ENCODE measurements around the gene MXI1.
"Not testable (repeated sequence)": the region's sequence is repeated elsewhere in the genome, so short reads cannot be mapped to it uniquely, and the experiment has no call there.

MXI1 gene

DNA sequence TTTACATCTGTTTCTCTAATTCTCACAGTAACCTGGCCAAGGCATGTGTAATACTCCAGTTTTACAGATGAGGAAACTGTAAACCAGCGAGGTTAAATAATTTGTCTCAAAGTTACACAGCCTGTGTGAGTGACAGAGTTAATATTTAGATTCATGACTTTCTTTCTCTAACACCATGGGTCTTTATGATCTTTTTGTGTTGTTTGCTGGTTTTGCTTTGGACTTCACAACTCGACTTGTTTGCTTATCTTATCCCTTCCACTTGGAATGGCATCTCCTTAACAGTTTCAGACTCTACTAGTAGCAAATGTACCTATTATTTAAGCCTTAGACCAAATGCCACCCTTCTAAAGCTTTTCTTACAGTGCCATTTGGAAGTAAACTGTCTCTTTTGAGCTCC is 34.4 kb downstream of the MXI1 start:
- no peak for DNase-seq (ENCODE audit: low spot score)

DNA sequence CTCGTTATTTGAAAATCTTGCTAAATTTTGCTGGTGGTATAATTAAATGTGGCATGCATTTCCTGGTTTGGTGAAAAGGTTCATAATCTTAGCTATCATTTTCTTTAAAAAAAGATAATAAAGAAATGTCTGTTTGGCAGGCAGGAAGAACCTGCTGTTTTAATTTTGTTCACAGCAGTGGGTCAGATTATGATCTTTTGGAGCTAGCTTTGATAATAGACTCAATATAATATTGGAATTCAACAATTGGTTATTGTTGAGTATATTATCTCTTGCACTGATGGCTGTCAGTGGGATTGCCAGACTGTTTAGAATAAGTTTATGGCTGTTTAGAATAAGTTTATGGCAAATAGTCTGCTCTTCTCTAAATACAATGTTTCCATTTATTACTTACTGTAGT is 35.1 kb downstream of the MXI1 start:
- no peak for DNase-seq (ENCODE audit: low spot score)

DNA sequence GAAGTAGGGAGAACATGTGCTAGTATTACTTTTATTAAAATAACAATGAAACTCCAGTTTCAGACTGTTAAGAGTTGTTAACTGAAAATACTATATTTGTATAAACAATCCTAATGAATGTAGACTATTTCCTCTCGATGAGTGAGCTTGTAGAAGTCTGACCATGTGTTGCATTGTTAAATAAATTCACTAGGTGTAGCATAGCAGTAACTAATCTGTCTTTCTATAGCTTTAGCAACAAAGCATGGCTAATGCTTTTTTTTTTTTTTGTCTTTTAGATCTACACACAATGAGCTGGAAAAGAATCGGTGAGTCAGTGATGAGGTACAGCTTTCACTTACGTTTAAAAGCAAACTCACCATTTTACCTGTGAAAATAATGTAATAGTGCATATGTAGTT is 37.1 kb downstream of the MXI1 start:
- DNase-seq (ENCODE audit: low spot score) = no peak

DNA sequence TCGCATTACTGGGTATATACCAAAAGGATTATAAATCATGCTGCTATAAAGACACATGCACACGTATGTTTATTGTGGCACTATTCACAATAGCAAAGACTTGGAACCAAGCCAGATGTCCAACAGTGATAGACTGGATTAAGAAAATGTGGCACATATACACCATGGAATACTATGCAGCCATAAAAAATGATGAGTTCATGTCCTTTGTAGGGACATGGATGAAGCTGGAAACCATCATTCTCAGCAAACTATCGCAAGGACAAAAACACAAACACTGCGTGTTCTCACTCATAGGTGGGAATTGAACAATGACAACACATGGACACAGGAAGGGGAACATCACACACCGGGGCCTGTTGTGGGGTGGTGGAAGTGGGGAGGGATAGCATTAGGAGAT is 40.4 kb downstream of the MXI1 start:
- DNase-seq (ENCODE audit: low spot score) = not testable (repeated sequence)

DNA sequence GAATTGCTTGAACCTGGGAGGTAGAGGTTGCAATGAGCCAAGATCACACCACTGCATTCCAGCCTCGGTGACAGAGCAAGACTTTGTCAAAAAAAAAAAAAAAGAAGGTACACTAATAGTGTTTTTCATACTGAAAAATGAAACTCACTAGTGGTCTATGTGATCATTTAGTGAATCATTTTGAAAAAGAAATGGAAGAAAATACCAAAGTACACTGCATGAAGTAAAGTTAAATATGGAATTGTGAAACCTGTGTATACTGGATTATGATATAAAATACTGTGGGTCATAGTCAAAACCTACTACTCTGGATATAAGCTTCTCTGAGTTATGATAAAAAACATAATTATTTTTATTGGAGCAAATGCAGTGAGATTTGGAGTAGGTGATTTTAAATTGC is 42.1 kb downstream of the MXI1 start:
- DNase-seq (ENCODE audit: low spot score) = peak; percentile 44

DNA sequence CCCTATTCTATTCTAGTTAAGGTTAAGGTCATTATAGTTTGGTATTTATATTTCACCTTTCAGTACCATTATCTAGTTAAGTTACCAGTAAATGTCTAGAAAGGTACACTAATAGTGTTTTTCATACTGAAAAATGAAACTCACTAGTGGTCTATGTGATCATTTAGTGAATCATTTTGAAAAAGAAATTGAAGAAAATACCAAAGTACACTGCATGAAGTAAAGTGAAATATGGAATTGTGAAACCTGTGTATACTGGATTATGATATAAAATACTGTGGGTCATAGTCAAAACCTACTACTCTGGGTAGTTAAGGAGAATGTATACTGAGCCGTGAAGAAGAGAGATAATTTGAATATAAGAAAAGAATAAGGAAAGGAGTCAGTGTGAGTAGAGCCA is 44.0 kb downstream of the MXI1 start:
- DNase-seq (ENCODE audit: low spot score) = peak; percentile 46

DNA sequence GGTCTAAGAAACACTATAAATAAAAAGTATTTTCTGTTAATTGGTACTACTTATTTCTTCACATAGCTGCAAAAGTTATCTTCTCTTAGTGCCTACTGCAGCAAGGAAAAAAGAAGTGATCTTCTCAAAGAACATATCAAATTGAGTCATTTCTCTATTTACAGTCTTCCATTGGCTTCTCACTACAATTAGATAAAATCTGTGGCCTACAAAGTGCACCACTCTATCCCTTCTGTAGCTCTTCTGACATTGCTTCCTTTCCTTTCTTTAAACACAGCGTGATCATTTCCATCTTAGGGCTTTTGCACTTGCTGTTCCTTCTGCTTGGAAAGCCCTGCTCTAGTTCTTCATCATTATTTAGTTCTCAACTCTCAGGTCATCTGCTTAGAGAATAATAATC is 44.7 kb downstream of the MXI1 start:
- peak; percentile 41 for DNase-seq (ENCODE audit: low spot score)

DNA sequence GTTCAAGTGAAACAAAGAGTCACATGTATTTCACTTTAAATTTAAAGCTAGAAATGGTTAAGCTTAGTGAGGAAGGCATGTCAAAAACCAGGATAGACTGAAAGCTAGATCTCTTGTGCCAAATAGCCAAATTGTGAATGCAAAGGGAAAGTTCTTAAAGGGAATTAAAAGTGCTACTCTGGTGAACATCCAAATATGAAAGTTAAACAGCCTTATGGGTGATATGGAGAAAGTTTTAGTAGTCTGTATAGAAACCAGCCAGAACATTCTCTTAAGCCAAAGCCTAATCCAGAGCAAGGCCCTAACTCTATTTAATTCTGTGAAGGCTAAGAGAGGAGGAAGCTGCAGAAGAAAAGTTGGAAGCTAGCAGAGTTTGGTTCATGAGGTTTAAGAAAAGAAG is 47.1 kb downstream of the MXI1 start:
- no peak for DNase-seq (ENCODE audit: low spot score)

DNA sequence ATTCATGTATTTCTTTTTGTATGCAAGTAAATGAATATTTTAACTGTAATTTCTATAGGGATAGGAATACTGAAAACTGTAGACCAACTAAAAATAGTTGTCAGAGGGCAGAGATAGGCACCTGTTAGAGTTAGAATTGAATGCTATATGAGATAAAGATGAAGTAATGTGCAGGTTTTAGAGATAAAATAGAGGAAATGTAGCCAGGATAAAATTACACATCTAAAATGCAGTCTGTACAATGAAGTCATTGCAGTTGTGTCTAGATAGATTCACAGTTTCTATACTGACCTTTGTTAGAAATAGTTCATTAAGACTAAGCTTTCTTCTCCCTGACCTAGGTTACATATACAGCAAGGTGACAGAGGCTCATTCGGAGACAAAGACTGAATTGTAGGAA is 51.1 kb downstream of the MXI1 start:
- no peak for DNase-seq (ENCODE audit: low spot score)

DNA sequence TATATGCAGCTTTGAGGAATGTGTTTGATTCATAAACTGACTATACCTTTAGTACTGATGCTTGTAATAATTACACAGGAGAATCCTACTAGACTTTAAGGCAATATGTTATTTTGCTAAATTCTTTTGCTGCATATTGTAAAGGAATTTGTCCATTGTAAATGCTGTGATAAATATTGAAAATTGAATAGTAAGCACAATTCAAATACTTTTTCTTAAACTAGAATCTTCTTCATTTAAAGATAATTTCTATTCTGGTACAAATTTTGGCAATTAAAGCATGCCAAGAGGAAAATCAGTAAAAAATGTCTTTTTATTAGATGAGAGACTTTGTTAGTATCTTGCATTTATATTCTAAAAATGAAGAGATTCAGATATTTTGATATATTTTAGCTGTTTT is 51.9 kb downstream of the MXI1 start:
- DNase-seq (ENCODE audit: low spot score) = no peak

DNA sequence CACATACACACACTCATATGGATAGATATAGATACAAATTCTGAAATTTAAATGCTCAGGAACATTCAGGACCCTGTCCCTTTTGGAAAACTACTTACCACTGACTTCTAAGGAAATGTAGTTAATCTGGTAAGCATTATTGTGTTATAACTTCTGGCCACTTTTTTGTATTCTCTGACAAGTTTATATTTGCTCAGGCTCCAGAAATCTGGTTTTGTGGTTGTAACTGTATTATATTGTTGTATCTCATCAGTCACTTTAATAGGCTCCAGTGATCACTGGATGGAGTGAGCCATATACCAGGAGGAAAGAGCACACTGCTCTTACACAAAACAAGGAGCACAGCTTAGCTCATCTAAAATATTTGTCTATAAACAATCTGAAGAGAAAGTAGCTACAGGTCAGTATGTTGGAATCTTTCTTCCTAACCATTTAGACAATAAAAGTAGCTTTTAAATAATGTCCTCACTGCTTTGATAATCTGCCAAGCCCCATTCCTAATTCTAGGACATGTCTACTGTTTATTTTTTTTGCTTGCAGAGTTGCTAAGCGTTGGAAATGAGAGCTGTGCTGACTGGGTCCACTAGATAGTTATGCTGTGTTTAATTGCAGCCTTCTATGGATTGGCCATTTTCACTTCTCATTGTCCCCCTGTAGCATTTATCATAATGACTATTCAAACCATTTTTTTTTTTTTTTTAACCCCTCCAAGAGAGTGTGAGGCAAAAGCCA is 53.5 kb downstream of the MXI1 start:
- no peak for DNase-seq (ENCODE audit: low spot score)

DNA sequence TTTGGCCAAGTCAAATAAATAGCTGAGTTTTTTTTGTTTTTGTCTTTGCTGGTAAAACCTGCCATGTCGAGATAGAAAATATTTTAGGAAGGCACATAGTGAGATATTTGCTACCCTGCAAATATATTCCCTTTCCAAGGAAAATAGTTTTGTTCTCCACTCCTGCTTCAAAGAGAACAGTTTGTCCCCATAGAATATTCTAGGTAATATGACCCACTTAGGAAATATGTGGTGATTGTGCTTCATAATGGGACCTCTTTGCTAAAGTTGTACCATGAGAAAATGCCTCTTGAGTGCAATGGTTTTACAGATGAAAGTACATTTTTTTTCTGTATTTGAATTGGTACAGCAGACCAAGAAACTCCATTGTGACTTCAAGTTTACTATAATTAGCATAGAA is 55.8 kb downstream of the MXI1 start:
- DNase-seq (ENCODE audit: low spot score) = no peak

DNA sequence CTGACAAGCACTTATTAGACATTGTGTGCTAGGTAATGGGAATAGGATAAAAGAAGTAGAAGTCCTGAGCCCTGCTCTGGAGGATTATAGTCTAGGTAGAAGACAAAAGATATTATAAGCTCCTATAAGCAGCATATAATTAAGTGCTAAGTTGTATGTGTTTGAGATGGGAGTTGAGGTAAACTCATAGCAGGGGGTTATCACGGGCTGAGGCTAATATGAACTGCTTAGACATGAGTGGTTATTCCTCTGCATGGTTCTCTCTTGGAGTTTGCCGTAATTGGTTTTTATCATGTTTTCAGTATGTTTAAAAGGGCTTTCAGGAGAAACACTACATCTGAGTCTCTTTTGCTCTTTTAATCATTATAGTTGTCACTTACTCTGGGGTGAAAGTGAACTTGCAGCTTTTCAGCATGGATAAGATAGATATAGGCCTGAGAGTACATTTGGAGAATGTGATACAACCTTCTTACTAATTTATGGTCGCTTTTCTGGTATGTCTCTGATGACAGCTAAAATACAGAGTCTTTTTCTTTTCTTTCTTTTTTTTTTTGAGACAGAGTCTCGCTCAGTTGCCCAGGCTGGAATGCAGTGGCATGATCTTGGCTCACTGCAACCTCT is 58.3 kb downstream of the MXI1 start:
- no peak for DNase-seq (ENCODE audit: low spot score)

DNA sequence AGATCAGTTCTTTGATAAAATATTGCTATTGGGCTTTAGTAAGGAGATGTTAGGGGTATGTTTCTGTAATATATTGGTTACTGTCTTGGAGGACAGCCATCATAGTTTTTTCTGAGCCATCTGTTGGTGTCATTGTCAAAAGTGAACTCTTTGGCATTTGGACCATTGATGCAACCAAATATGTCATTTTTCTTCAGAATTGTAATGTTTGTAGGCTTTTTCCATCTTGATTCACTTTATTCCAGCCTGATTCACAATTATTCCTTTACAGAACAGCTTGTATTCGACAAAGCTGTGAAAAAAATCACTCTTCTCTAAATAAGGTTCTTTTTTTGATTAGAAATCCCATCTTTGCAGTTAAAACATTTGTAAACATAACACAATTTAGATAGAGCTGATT is 59.9 kb downstream of the MXI1 start:
- no peak for DNase-seq (ENCODE audit: low spot score)

DNA sequence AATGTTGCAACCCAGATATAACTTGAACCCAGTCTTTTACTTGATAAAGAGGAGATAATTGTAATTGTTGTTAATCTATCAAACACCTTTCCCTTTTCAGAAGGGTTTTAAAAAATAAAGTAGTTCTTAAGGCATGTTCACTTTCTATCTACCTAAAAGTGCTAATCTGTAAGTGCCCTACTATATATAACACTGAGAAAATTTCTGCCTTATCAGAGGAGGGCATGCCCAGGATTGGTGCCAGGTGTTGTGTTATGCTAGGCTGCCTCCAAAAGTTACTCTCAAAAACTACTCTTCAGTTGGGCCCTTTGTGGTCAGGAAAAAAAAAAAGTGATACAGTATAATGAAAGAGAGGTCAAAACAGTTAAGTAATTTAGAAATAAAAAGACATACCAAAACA is 61.0 kb downstream of the MXI1 start:
- DNase-seq (ENCODE audit: low spot score) = no peak

DNA sequence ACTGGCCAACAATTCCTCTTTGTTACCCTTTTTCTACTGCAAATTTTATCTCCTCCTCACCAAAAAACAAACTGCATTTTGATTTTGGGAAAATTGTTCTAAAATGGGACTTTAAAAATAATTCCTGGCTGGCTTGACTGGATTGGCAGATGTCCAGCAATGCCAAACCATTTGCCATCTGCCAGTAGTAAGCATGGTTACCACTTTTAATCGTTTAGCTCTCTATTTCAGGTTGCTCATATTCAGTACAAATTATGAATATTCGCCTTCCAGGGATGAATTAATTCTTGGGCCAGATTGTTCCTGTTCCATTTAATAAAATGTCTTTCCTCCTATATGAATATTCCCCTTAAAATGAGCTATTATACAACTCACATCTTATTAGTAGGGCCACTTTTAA is 61.6 kb downstream of the MXI1 start:
- DNase-seq (ENCODE audit: low spot score) = no peak

DNA sequence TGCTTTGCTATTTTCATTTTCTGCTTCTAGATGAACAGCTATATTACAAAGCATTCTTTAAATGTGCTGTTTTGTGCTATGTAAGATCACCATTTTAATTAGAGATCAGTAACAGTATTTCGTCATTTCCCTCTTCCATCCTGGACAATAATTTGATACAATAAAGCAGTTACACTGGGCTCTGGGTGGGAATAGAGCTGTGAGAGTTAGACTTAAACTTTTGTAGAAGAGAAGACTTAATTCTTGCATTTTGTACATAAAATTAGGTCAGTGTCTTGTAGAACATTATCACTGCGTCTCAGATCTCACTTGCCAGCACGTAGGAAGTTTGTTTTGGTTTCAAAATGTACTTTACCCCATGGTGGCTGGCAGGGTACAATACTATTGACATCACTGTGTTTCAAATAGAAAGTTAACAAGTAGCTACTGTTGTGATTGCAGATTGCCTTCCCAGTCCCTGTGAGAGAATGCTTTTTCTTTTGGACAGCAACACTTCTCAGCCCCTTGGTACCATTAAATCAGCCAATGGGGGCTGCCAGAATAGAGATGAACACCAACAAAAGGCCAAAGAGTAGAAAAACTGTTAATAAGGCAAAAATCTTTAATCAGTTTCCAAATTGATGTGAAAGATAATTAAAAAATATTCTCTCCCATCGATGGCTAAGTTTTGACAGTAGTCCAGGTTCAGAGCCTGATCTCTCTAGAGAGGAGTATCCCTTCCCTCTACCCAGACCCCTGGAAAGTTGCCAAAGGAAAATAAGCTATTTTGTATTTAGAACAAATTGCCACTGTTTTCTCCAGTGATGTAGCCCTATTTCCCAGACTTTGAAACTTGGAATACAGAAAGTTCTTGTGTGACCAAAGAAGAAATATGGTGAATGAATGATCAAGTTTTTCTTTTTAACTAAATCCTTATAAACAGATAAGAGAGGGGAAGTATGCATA is 62.2 kb downstream of the MXI1 start:
- DNase-seq (ENCODE audit: low spot score) = peak; percentile 18

DNA sequence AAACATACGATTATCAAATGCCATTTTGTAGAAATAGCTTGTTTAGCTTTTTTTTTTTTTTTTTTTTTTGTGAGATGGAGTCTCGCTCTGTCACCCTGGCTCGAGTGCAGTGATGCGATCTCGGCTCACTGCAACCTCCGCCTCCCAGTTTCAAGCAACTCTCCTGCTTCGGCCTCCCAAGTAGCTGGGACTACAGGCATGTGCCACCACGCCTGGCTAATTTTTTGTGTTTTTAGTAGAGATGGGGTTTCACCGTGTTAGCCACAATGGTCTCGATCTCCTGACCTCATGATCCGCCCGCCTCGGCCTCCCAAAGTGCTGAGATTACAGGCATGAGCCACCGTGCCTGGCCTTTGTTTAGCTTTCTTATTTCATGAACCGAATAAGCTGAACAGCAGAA is 65.6 kb downstream of the MXI1 start:
- DNase-seq (ENCODE audit: low spot score) = not testable (repeated sequence)

DNA sequence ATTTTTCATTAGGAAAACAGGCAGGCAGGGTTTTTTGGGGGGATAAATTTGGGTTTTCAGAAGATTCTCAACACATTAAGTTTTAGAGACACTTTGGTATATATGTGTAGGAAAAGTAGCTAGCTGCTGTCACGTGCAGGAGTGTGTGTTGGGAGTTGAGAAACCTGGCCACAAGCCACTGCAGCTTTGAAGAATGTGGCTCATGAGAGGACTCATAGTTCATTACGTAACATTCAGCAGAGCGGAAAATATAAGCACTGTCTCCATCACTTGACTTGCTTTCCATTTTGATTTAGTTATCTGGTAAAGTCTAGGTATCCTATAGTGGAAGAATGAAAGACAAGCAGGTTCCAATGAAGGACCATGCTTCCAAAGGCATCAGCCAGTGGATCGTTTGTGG is 66.1 kb downstream of the MXI1 start:
- peak; percentile 6 for DNase-seq (ENCODE audit: low spot score)

DNA sequence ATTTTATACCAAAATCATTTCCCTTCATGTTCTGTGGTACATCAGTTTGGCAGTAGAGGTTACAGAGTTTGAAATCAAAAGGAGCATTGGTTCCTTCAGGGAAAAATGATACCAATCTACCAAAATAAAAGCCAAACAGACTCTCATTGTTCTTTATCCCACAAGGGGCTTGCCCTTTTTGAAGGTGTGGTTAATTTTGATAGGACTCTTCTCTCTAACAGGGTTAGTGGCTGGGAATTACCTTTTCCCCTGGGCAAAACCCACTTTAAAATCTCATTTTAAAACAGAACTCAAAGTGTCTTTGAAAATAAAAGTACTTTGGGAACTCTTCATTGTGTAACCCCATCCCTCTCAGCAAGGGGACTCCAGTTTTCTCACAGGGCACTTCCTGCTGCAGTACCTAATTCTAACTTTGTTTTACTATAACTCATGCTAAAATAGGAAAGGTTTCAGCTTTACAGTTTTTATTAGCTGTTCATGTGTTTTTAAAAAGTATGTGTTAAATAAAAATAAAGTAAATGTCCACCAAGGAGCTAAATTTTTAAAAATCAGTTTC is 66.7 kb downstream of the MXI1 start:
- DNase-seq (ENCODE audit: low spot score) = no peak

DNA sequence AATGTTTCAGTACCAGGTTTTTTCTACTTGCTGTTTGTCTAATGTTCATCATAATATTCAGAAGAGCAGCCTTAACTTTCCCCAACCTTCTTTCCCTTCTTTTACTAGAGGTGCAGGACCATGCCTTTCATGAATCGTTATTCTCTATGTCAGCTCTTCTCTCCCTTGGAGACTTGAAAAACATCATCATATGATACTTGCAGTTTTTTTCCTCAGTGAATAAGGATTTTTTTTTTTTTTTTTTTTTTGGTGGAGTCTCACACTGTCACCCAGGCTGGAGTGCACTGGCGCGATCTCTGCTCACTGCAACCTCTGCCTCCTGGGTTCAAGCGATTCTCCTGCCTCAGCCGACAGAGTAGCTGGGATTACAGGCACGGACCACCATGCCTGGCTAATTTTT is 67.2 kb downstream of the MXI1 start:
- DNase-seq (ENCODE audit: low spot score) = no peak

DNA sequence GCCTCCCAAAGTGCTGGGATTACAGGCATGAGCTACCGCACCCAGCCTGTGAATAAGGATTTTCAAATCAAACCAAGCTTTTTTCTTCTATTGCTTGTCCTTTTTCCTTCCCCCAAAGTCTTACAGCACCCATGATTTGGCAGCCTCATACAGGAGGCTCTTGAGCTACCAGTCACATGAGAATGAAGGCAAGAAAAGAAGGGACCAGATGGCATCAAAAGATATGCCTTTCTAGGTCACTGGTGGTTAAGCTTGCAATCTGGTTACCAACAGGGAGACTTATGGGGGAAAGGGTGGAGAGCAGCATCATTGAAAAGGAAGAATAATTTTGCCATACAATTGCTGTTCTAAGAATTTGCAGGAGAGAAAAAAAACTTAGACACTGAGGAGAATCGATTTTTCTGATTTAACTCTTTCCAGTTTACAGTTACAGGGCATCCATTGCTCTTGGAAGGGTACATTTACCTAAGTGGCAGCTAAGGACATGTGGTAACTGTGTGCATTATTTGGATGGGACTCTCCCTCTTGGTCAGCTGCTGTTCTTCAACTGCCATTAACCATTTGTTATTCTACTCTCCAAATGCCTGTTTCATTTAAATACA is 67.8 kb downstream of the MXI1 start:
- DNase-seq (ENCODE audit: low spot score) = no peak
